Stimulated activated CD4-positive, alpha-beta T cell treated with anti-CD3 and anti-CD28 coated beads, Interleukin-15, amount 100 ng/mL, for 1 hour (primary cell): ENCODE data around the gene TSPY9.
"Not testable (repeated sequence)": the region's sequence is repeated elsewhere in the genome, so short reads cannot be mapped to it uniquely, and the experiment has no call there.

ENCODE experiments used
- DNase-seq, 2 donors: peaks; one replicate each; pipeline ENCODE4 v3.0.0-alpha.2; 2020; ENCODE audit warnings: low read depth in 1 of 2, low spot score in 1 of 2

Gene TSPY9

GRCh38 chrY:9486967-9487366 is at the start of gene TSPY9:
Gene TSPY9, plus strand, starts transcription at chrY:9487267. Its CDS starts 46 bp downstream, at chrY:9487313.
- not testable (repeated sequence) for DNase-seq

GRCh38 chrY:9466655-9467054 is 20.4 kb upstream of the TSPY9 start, which contains the start of gene TSPY1:
Gene TSPY1, plus strand, starts transcription at chrY:9466955. Its CDS starts 46 bp downstream, at chrY:9467001.
- not testable (repeated sequence) for DNase-seq

- DNase-seq, result not testable (repeated sequence)
These were observed 17.3 kb downstream of the TSPY9 start for GRCh38 chrY:9504396-9504795.

GRCh38 chrY:9516287-9516686 is 29.2 kb downstream of the TSPY9 start:
- not testable (repeated sequence) for DNase-seq

- DNase-seq, result not testable (repeated sequence)
These were observed 40.5 kb downstream of the TSPY9 start, which contains the start of gene TSPY10 for GRCh38 chrY:9527580-9527979. Gene TSPY10, plus strand, starts transcription at chrY:9527880. Its CDS starts 46 bp downstream, at chrY:9527926.
